NT2/D1 (cell line): ENCODE measurements around the gene CELF4.

ENCODE experiments used
- SUZ12 ChIP-seq: IDR thresholded peaks from 2 replicates; pipeline ENCODE4 v1.6.1; 2011; ENCODE audit not compliant: insufficient read length, insufficient read depth; ENCODE audit errors: extremely low read depth
- YY1 ChIP-seq: IDR thresholded peaks from 2 replicates; pipeline ENCODE4 v1.6.1; 2011; ENCODE audit not compliant: insufficient read length, insufficient read depth
- ZNF274 ChIP-seq: IDR thresholded peaks from 2 replicates; pipeline ENCODE4 v1.6.1; 2011; ENCODE audit warnings: mild to moderate bottlenecking, low read depth, low read length

- TF ChIP-seq YY1 (no peak), ZNF274 (no peak), SUZ12 (no peak)
These were observed 197.3 kb downstream of the CELF4 start for GRCh38 chr18:37368110-37368954.
